Fibroblast of lung (primary cell): ENCODE data around the gene COL5A3. TPM values are rescaled to one million over a fixed set of nuclear protein-coding genes. Genes with fewer than 3 reads are reported as not detected.

Experiments
- DNase-seq, 2 donors: peaks; one replicate each; pipeline versions ENCODE4 v3.0.0 to v3.0.0-alpha.2; 2010; ENCODE audit warnings: low read depth in 2 of 2
- H2AFZ ChIP-seq: 2 replicates; pipeline ENCODE4 v1.5.1; 2012; ENCODE audit warnings: low read length, control low read depth, inconsistent platforms
- H3K27ac ChIP-seq: 2 replicates; pipeline ENCODE4 v1.5.1; 2011; ENCODE audit warnings: low read length, control low read depth; ENCODE audit not compliant: insufficient read depth
- H3K27me3 ChIP-seq: 2 replicates; pipeline ENCODE4 v1.5.1; 2011; ENCODE audit warnings: mild to moderate bottlenecking, low read length; ENCODE audit not compliant: control insufficient read depth, insufficient read depth
- H3K36me3 ChIP-seq: 2 replicates; pipeline ENCODE4 v1.5.1; 2011; ENCODE audit warnings: low read length; ENCODE audit not compliant: control insufficient read depth, insufficient read depth
- H3K4me1 ChIP-seq: 2 replicates; pipeline ENCODE4 v1.5.1; 2011; ENCODE audit warnings: low read length; ENCODE audit not compliant: control insufficient read depth, insufficient read depth; ENCODE audit errors: extremely low read depth
- H3K4me2 ChIP-seq: 2 replicates; pipeline ENCODE4 v1.5.1; 2011; ENCODE audit warnings: low read length, control low read depth; ENCODE audit not compliant: insufficient read depth; ENCODE audit errors: extremely low read depth
- H3K4me3 ChIP-seq, 4 experiments: fragments of 200-600 bp in 1 of 4; sonication (generic) in 1 of 4; replicated peaks in 1 of 4; 2 replicates each; pipeline ENCODE4 v1.5.1; 2011 to 2016; ENCODE audit warnings: low read length in 4 of 4, low read depth in 3 of 4, mild to moderate bottlenecking in 3 of 4, control low read depth in 2 of 4, inconsistent platforms in 1 of 4, mixed read lengths in 1 of 4; ENCODE audit not compliant: insufficient read depth in 1 of 4; ENCODE audit errors: control extremely low read depth in 1 of 4
- H3K79me2 ChIP-seq: 2 replicates; pipeline ENCODE4 v1.5.1; 2012; ENCODE audit warnings: mild to moderate bottlenecking, low read length, inconsistent platforms; ENCODE audit not compliant: control insufficient read depth, insufficient read depth
- H3K9ac ChIP-seq: 2 replicates; pipeline ENCODE4 v1.5.1; 2011; ENCODE audit warnings: mild to moderate bottlenecking, low read length, control low read depth; ENCODE audit not compliant: insufficient read depth
- H3K9me3 ChIP-seq: 2 replicates; pipeline ENCODE4 v1.5.1; 2012; ENCODE audit warnings: low read depth, low read length; ENCODE audit not compliant: control insufficient read depth, insufficient read depth
- H4K20me1 ChIP-seq: 2 replicates; pipeline ENCODE4 v1.5.1; 2011; ENCODE audit warnings: low read length; ENCODE audit not compliant: control insufficient read depth, insufficient read depth; ENCODE audit errors: extremely low read depth
- EZH2 ChIP-seq: IDR thresholded peaks from 2 replicates; pipeline ENCODE4 v1.5.1; 2012; ENCODE audit warnings: low read length, control low read depth, mild to moderate bottlenecking; ENCODE audit errors: missing control alignments
- polyA plus RNA-seq, 2 donors: library from polyadenylated mRNA; depleted of rRNA in 1 of 2; stranded (reverse) in 1 of 2; unstranded in 1 of 2; fragments of >200 nt; gene quantifications; 2 replicates each; pipeline ENCODE4 v1.2.1, GENCODE V29; 2011 to 2012; ENCODE audit warnings: missing spikeins in 1 of 2
- total RNA-seq: library from RNA; depleted of rRNA; stranded (reverse); fragments of >200 nt; gene quantifications from 2 replicates; pipeline ENCODE4 v1.2.1, GENCODE V29; 2014
- TF ChIP-seq, protein P1 (sequence below), 2 donors: IDR thresholded peaks in 1 of 2; conservative IDR thresholded peaks in 1 of 2; 1 replicate in 1 of 2; 2 replicates in 1 of 2; pipeline ENCODE4 v1.5.1; 2011 to 2012; ENCODE audit warnings: low read length in 2 of 2, control low read depth in 1 of 2, inconsistent platforms in 1 of 2, low read depth in 1 of 2, mild to moderate bottlenecking in 1 of 2

COL5A3 gene
- total and polyA plus RNA-seq, 2 donors (not counting 1 experiment from before 2014, with no cell fraction given), result 1.2 to 33.7 TPM

DNA sequence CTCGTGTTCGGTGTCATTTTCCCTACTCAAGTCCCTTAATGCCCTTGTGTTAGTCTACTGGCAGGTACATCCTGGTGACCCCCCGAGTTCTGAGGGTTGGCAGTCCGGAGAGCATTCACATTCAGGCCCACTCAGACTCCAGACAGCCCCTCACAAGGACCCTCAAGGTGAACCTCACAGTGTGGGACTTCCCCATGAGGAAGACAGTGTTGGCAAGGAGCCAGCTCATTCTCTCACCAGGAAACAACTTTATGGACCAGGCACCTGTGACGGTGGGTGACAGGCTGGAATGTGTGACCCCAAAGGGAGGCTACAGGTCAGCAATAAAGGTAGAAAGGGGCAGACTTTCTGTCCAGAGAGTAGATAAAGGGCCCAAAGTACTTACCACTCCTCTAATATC lies 27.5 kb upstream of the COL5A3 start:
- TF ChIP-seq, protein P1, sequence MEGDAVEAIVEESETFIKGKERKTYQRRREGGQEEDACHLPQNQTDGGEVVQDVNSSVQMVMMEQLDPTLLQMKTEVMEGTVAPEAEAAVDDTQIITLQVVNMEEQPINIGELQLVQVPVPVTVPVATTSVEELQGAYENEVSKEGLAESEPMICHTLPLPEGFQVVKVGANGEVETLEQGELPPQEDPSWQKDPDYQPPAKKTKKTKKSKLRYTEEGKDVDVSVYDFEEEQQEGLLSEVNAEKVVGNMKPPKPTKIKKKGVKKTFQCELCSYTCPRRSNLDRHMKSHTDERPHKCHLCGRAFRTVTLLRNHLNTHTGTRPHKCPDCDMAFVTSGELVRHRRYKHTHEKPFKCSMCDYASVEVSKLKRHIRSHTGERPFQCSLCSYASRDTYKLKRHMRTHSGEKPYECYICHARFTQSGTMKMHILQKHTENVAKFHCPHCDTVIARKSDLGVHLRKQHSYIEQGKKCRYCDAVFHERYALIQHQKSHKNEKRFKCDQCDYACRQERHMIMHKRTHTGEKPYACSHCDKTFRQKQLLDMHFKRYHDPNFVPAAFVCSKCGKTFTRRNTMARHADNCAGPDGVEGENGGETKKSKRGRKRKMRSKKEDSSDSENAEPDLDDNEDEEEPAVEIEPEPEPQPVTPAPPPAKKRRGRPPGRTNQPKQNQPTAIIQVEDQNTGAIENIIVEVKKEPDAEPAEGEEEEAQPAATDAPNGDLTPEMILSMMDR (conservative IDR thresholded peaks at IDR 0.05 in 1 of 2, IDR thresholded peaks at IDR 0.05 in 1 of 2; ENCODE audit: low read depth in 1 of 2, low read length in 2 of 2), result no peak
- TF ChIP-seq EZH2, result no peak
- H3K4me2 ChIP-seq, result no peak overlapping the region
- DNase-seq, result no peak
- no peak overlapping the region for H3K9ac ChIP-seq
- no peak overlapping the region for H3K27ac ChIP-seq
- H3K9me3 ChIP-seq, result no peaks in the 10 kb centered on the region
- no peak overlapping the region for H2AFZ ChIP-seq
- H3K79me2 ChIP-seq, result no peaks in the 10 kb centered on the region
- H3K4me1 ChIP-seq, result no peaks in the 10 kb centered on the region
- no peaks in the 10 kb centered on the region for H3K36me3 ChIP-seq
- H4K20me1 ChIP-seq, result no peaks in the 10 kb centered on the region
- no peak overlapping the region for H3K4me3 ChIP-seq
- peaks cover 18% of the 10 kb centered on the region for H3K27me3 ChIP-seq

DNA sequence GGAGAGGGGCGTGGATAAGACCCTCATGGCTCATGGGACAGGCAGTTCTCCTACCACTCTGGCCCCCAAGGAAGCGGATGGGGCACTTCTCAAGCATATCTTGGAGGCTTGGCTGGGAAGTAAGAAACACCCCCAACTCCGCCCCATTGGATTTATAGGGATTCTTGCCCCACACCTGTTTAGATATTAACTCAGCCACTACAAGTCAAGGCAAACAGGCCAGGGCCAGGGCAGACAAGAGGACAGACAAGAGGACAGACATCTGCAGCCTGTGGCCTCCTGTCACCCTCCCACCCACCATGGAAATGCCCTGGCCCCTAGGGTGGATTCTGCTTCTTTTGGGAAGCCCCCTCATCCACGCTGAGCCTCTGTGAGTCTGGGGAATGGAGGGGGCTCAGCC lies 27.1 kb upstream of the COL5A3 start:
- Histone ChIP-seq H3K4me1 (no peaks in the 10 kb centered on the region), H3K27me3 (peaks cover 22% of the 10 kb centered on the region), H3K9ac (no peak overlapping the region), H3K4me3 (no peak overlapping the region), H3K27ac (no peak overlapping the region), H2AFZ (no peak overlapping the region), H3K9me3 (no peaks in the 10 kb centered on the region), H3K36me3 (no peaks in the 10 kb centered on the region), H3K79me2 (no peaks in the 10 kb centered on the region), H3K4me2 (no peak overlapping the region), H4K20me1 (no peaks in the 10 kb centered on the region)
- no peak for DNase-seq
- TF ChIP-seq, protein P1 (conservative IDR thresholded peaks at IDR 0.05 in 1 of 2, IDR thresholded peaks at IDR 0.05 in 1 of 2; ENCODE audit: low read depth in 1 of 2, low read length in 2 of 2), result no peak
- TF ChIP-seq EZH2, result no peak

DNA sequence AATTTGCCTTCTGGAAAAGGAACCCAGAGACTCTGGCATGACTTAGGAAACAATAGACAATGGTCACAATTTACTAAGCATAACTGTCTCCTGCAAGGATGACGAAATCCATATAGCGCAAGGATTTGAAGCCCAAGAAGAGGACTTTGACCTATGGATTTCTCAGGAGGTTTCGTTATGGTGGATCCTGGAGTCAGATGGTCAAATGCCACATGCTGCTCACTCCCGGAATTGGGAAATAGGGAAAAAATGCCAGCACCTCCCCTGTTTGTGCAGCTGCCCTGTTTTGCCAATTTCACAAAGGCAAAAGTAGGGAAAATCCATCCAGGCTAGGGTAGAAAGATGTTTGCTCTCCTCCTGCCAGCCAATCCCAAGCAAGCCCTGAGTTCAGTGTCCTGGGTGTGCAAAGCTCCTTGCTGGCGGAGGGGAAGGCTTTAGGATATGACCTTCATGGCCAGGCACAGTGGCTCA lies 26.3 kb upstream of the COL5A3 start:
- no peak overlapping the region for H3K9ac ChIP-seq

More for the DNA sequence above, 26.3 kb upstream of the COL5A3 start:
- Histone ChIP-seq H3K9me3 (no peaks in the 10 kb centered on the region), H3K27me3 (peaks cover 25% of the 10 kb centered on the region), H3K4me3 (no peak overlapping the region), H3K4me1 (no peaks in the 10 kb centered on the region), H4K20me1 (no peaks in the 10 kb centered on the region), H3K36me3 (no peaks in the 10 kb centered on the region), H3K79me2 (no peaks in the 10 kb centered on the region), H2AFZ (no peak overlapping the region), H3K4me2 (no peak overlapping the region), H3K27ac (no peak overlapping the region)
- no peak for DNase-seq
- TF ChIP-seq, protein P1 (conservative IDR thresholded peaks at IDR 0.05 in 1 of 2, IDR thresholded peaks at IDR 0.05 in 1 of 2; ENCODE audit: low read depth in 1 of 2, low read length in 2 of 2), result no peak
- no peak for TF ChIP-seq EZH2
